ENCODE data around the gene PRR22. TPM values are rescaled to one million over a fixed set of nuclear protein-coding genes. Genes with fewer than 3 reads are reported as not detected.

Gene PRR22
- total and polyA plus RNA-seq, 2 donors (not counting 3 experiments of a cell fraction or from before 2014, with no cell fraction given) = 1.4 to 3.4 TPM

- H3K27me3 ChIP-seq (ENCODE audit: control insufficient read depth in 2 of 2, insufficient read depth in 2 of 2, low read length in 2 of 2) = peaks cover 2 to 7% of the 10 kb centered on the region in 2 experiments
- H4K20me1 ChIP-seq (replicated peaks; ENCODE audit: control insufficient read depth, extremely low read depth, insufficient read depth, low read length) = no peaks in the 10 kb centered on the region
- no peaks in the 10 kb centered on the region for H3K36me3 ChIP-seq (ENCODE audit: control insufficient read depth in 2 of 2, extremely low read depth in 1 of 2, insufficient read depth in 2 of 2, low read length in 2 of 2)
- H3K4me3 ChIP-seq (replicated peaks in 1 of 3; ENCODE audit: insufficient read depth in 1 of 3, low read depth in 1 of 3, low read length in 3 of 3) = no peak overlapping the region
- H3K4me1 ChIP-seq (ENCODE audit: control insufficient read depth, extremely low read depth, insufficient read depth, low read length) = peaks cover 5% of the 10 kb centered on the region
- no TSS peak for BruUV-seq (replicated peaks)
- FAIRE-seq (no peak), DNase-seq (ENCODE audit: low read depth, low spot score) (no peak)
- peak overlapping the region; percentile 38 for H2AFZ ChIP-seq (ENCODE audit: low read depth, low read length)
- no peak overlapping the region for H3K27ac ChIP-seq (ENCODE audit: insufficient read depth, low read depth, low read length)
- no peaks in the 10 kb centered on the region for H3K79me2 ChIP-seq (ENCODE audit: control insufficient read depth, insufficient read depth, low read length)
- no peaks in the 10 kb centered on the region for H3K9me3 ChIP-seq (replicated peaks; ENCODE audit: control insufficient read depth, insufficient read depth, low read length)
- ChIA-PET CTCF (interaction anchor here (1.1 to 1.4 kb wide), 2 partner anchors 89 to 220 kb away, joined by 3 to 5 read pairs; no protein-coding TSS in a partner anchor), POLR2A (no interaction called here)
- dilution Hi-C loops (cut with MboI; ENCODE audit: extremely low pct_ligation_motif_present, low sequenced_read_pairs) = no loop called here
- TF ChIP-seq POLR2AphosphoS5 (IDR thresholded peaks at IDR 0.05; ENCODE audit: insufficient read depth, low read depth, low read length) (no peak), FOS (IDR thresholded peaks at IDR 0.05; ENCODE audit: borderline replicate concordance, insufficient read depth, low read length) (no peak), POLR2A (IDR thresholded peaks at IDR 0.05; ENCODE audit: low read depth, low read length) (no peak), MYC (IDR thresholded peaks at IDR 0.05; ENCODE audit: low read depth, low read length) (no peak), GATA2 (IDR thresholded peaks at IDR 0.05; ENCODE audit: insufficient read depth, insufficient read length, low read depth, low read length) (no peak), MAX (IDR thresholded peaks at IDR 0.05; ENCODE audit: insufficient read depth, insufficient read length) (no peak), EZH2 (IDR thresholded peaks at IDR 0.05; ENCODE audit: borderline replicate concordance, low read depth, low read length, severe bottlenecking) (no peak), CTCF (IDR thresholded peaks at IDR 0.05; ENCODE audit: extremely low read depth in 1 of 2, insufficient read depth in 1 of 2, low read depth in 1 of 2, low read length in 2 of 2) (no peak), JUN (IDR thresholded peaks at IDR 0.05; ENCODE audit: borderline replicate concordance, insufficient read depth, insufficient read length, low read depth) (no peak)
- H3K4me2 ChIP-seq (ENCODE audit: insufficient read depth, low read length) = no peak overlapping the region
- H3K9me1 ChIP-seq (replicated peaks; ENCODE audit: control insufficient read depth, extremely low read depth, insufficient read depth, low read length) = peaks cover 2% of the 10 kb centered on the region
- intact Hi-C loops (cut with micrococcal nuclease) = loop anchor here (10.0 kb wide), 1 partner anchor 183 kb away; no protein-coding TSS in a partner anchor
- H3K9ac ChIP-seq (replicated peaks; ENCODE audit: extremely low read depth, insufficient read depth, low read length) = no peak overlapping the region
Measured at GRCh38 chr19:5801796-5802619, 17.5 kb upstream of the PRR22 start.

All from endothelial cell of umbilical vein (primary cell).